HepG2 (cell line): ENCODE results near the gene FOXG1. TPM values are rescaled to one million over a fixed set of nuclear protein-coding genes. Genes with fewer than 3 reads are reported as not detected.

Source experiments
- AGO2 ChIP-seq: fragments of 200-400 bp; formaldehyde crosslinking; optimal IDR thresholded peaks from 2 replicates; pipeline ENCODE3; 2017; ENCODE audit warnings: mild to moderate bottlenecking, low read depth, low read length, moderate library complexity
- ATF1 ChIP-seq: IDR thresholded peaks from 2 replicates; pipeline ENCODE4 v1.6.1; 2016; ENCODE audit warnings: mild to moderate bottlenecking, control low read depth
- ETV5 ChIP-seq: IDR thresholded peaks from 2 replicates; pipeline ENCODE4 v1.6.1; 2018; ENCODE audit warnings: missing biosample characterization, missing genetic modification reagents, inconsistent platforms, borderline replicate concordance
- FOXA1 ChIP-seq, 2 experiments: fragments of 450-650 bp in 1 of 2; sonication (generic) in 1 of 2; formaldehyde crosslinking in 1 of 2; IDR thresholded peaks; 2 replicates each; pipeline versions ENCODE4 v1.4.0 to v1.6.1; 2016 to 2020; ENCODE audit warnings: missing genetic modification reagents in 1 of 2
- FOXC1 ChIP-seq: sonication (generic); formaldehyde crosslinking; IDR thresholded peaks from 2 replicates; pipeline ENCODE4 v1.8.0; 2022; ENCODE audit warnings: mild to moderate bottlenecking, missing genetic modification reagents, borderline replicate concordance
- GATA4 ChIP-seq: sonication (generic); IDR thresholded peaks from 2 replicates; pipeline ENCODE4 v1.6.1; 2016; ENCODE audit warnings: antibody characterized with exemption, low read depth, borderline replicate concordance
- GTF2F1 ChIP-seq: fragments of 150-350 bp; IDR thresholded peaks from 2 replicates; pipeline ENCODE4 v1.6.1; 2014; ENCODE audit warnings: low read length
- HHEX ChIP-seq: IDR thresholded peaks from 2 replicates; pipeline ENCODE4 v1.6.1; 2016; ENCODE audit warnings: control low read depth
- JUNB ChIP-seq: sonication (generic); formaldehyde crosslinking; IDR thresholded peaks from 2 replicates; pipeline ENCODE4 v1.8.0; 2022; ENCODE audit warnings: missing genetic modification reagents, mild to moderate bottlenecking, borderline replicate concordance
- KDM4B ChIP-seq: sonication (generic); formaldehyde crosslinking; IDR thresholded peaks from 2 replicates; pipeline ENCODE4 v1.4.0; 2020; ENCODE audit warnings: missing genetic modification reagents
- NCOR1 ChIP-seq: fragments of 200-600 bp; sonication (generic); IDR thresholded peaks from 2 replicates; pipeline ENCODE4 v1.7.0; 2017; ENCODE audit warnings: antibody characterized with exemption, low read length, borderline replicate concordance
- NONO ChIP-seq, 2 experiments: fragments of 450-650 bp in 1 of 2; sonication (generic) in 1 of 2; formaldehyde crosslinking in 1 of 2; IDR thresholded peaks in 1 of 2; conservative IDR thresholded peaks in 1 of 2; 2 replicates each; pipeline versions ENCODE4 v1.6.1 to v1.8.0; 2017 to 2022; ENCODE audit warnings: mild to moderate bottlenecking in 1 of 2, missing genetic modification reagents in 1 of 2, moderate library complexity in 1 of 2
- PATZ1 ChIP-seq: sonication (generic); formaldehyde crosslinking; IDR thresholded peaks from 2 replicates; pipeline ENCODE4 v1.4.0; 2020; ENCODE audit warnings: missing genetic modification reagents
- SRSF4 ChIP-seq: fragments of 200-400 bp; formaldehyde crosslinking; IDR thresholded peaks from one replicate; pipeline ENCODE4 v1.6.1; 2018; ENCODE audit warnings: mild to moderate bottlenecking, low read depth, low read length, moderate library complexity; ENCODE audit not compliant: poor library complexity, severe bottlenecking
- XRCC5 ChIP-seq: fragments of 200-400 bp; formaldehyde crosslinking; optimal IDR thresholded peaks from 2 replicates; pipeline ENCODE3; 2017; ENCODE audit warnings: mild to moderate bottlenecking, low read length
- ZBTB1 ChIP-seq: sonication (generic); formaldehyde crosslinking; IDR thresholded peaks from 2 replicates; pipeline ENCODE4 v1.4.0; 2020; ENCODE audit warnings: missing genetic modification reagents, borderline replicate concordance
- ZBTB3 ChIP-seq: sonication (generic); formaldehyde crosslinking; IDR thresholded peaks from 2 replicates; pipeline ENCODE4 v1.4.0; 2020; ENCODE audit warnings: low read depth, mild to moderate bottlenecking, moderate library complexity, missing genetic modification reagents, borderline replicate concordance
- ZNF143 ChIP-seq: sonication (generic); formaldehyde crosslinking; IDR thresholded peaks from 2 replicates; pipeline ENCODE4 v1.4.0; 2020; ENCODE audit warnings: missing genetic modification reagents
- ZNF329 ChIP-seq: sonication (generic); formaldehyde crosslinking; IDR thresholded peaks from 2 replicates; pipeline ENCODE4 v1.9.0; 2021; ENCODE audit warnings: low read depth, mild to moderate bottlenecking, missing genetic modification reagents
- ZNF543 ChIP-seq: sonication (generic); formaldehyde crosslinking; IDR thresholded peaks from 2 replicates; pipeline ENCODE4 v1.4.0; 2020; ENCODE audit warnings: mild to moderate bottlenecking, missing genetic modification reagents
- ZNF546 ChIP-seq: sonication (generic); formaldehyde crosslinking; conservative IDR thresholded peaks from 2 replicates; pipeline ENCODE4 v1.8.1; 2023; ENCODE audit warnings: mild to moderate bottlenecking, missing genetic modification reagents
- ZNF570 ChIP-seq: sonication (generic); formaldehyde crosslinking; IDR thresholded peaks from 2 replicates; pipeline ENCODE4 v1.4.0; 2020; ENCODE audit warnings: mild to moderate bottlenecking, missing genetic modification reagents, borderline replicate concordance
- ZNF589 ChIP-seq: sonication (generic); formaldehyde crosslinking; conservative IDR thresholded peaks from 2 replicates; pipeline ENCODE4 v1.8.0; 2022; ENCODE audit warnings: mild to moderate bottlenecking, moderate library complexity, missing genetic modification reagents
- ZNF724P ChIP-seq: sonication (generic); formaldehyde crosslinking; IDR thresholded peaks from 2 replicates; pipeline ENCODE4 v1.8.0; 2022; ENCODE audit warnings: missing genetic modification reagents, borderline replicate concordance
- ZNF772 ChIP-seq: sonication (generic); formaldehyde crosslinking; IDR thresholded peaks from 2 replicates; pipeline ENCODE4 v1.5.0; 2020; ENCODE audit warnings: mild to moderate bottlenecking, missing genetic modification reagents
- ZNF781 ChIP-seq: sonication (generic); formaldehyde crosslinking; IDR thresholded peaks from 2 replicates; pipeline ENCODE4 v1.5.1; 2020; ENCODE audit warnings: borderline replicate concordance, mild to moderate bottlenecking, missing genetic modification reagents; ENCODE audit errors: not compliant biosample characterization
- ZNF878 ChIP-seq: sonication (generic); formaldehyde crosslinking; IDR thresholded peaks from 2 replicates; pipeline ENCODE4 v1.8.1; 2023; ENCODE audit warnings: mild to moderate bottlenecking, missing genetic modification reagents, moderate library complexity
- polyA plus RNA-seq, 8 experiments: library from polyadenylated mRNA; depleted of rRNA in 3 of 8; stranded (reverse) in 7 of 8; unstranded in 1 of 8; fragments of >200 nt; fragmentation: Illumina TruSeq in 4 of 8; extraction: Trizol in 4 of 8; gene quantifications; 2 replicates each; pipeline versions ENCODE4 v1.2.1 to v1.2.3, GENCODE V29; 2011 to 2016; ENCODE audit warnings: low read depth in 4 of 8, missing spikeins in 1 of 8, mixed read lengths in 1 of 8; ENCODE audit not compliant: insufficient read depth in 1 of 8
- total RNA-seq, 5 experiments: library from RNA; depleted of rRNA; stranded (reverse); fragments of >200 nt; fragmentation: Illumina TruSeq; extraction: Trizol; gene quantifications; 2 replicates each; pipeline ENCODE4 v1.2.3, GENCODE V29; 2016; ENCODE audit warnings: low read depth in 1 of 5
- TF ChIP-seq, protein P1 (sequence below): sonication (generic); formaldehyde crosslinking; IDR thresholded peaks from 2 replicates; pipeline ENCODE4 v1.5.0; 2020; ENCODE audit warnings: missing genetic modification reagents, mild to moderate bottlenecking, borderline replicate concordance

The FOXG1 gene
- total and polyA plus RNA-seq, 2 of the 13 experiments (the other 11 are each of a cell fraction or from before 2014, with no cell fraction given): not detected

- TF ChIP-seq ZBTB1 (CRISPR knock-in tag) (no peak), ZNF772 (no peak), NCOR1 (no peak), ZNF570 (CRISPR knock-in tag) (no peak), ZNF543 (no peak), ZNF781 (CRISPR knock-in tag) (no peak), ZNF143 (CRISPR knock-in tag) (no peak), SRSF4 (no peak), ZNF724P (CRISPR knock-in tag) (no peak), HHEX (CRISPR knock-in tag) (no peak), ZNF589 (no peak), NONO (IDR thresholded peaks at IDR 0.05) (peak; percentile 65; the same call in 1 of the 2 replicates), NONO (CRISPR knock-in tag; conservative IDR thresholded peaks at IDR 0.05) (no peak), JUNB (CRISPR knock-in tag) (no peak), ZNF878 (no peak), GTF2F1 (no peak), GATA4 (no peak), FOXC1 (no peak), KDM4B (CRISPR knock-in tag) (no peak), ATF1 (no peak), PATZ1 (CRISPR knock-in tag) (no peak), ZBTB3 (CRISPR knock-in tag) (no peak), FOXA1 (IDR thresholded peaks at IDR 0.05) (peak; percentile 44; the same call in 1 of the 2 replicates), FOXA1 (CRISPR knock-in tag; IDR thresholded peaks at IDR 0.05) (no peak), ZNF546 (CRISPR knock-in tag) (no peak), AGO2 (no peak), XRCC5 (no peak), ZNF329 (CRISPR knock-in tag) (no peak), ETV5 (no peak)
- TF ChIP-seq, protein P1, sequence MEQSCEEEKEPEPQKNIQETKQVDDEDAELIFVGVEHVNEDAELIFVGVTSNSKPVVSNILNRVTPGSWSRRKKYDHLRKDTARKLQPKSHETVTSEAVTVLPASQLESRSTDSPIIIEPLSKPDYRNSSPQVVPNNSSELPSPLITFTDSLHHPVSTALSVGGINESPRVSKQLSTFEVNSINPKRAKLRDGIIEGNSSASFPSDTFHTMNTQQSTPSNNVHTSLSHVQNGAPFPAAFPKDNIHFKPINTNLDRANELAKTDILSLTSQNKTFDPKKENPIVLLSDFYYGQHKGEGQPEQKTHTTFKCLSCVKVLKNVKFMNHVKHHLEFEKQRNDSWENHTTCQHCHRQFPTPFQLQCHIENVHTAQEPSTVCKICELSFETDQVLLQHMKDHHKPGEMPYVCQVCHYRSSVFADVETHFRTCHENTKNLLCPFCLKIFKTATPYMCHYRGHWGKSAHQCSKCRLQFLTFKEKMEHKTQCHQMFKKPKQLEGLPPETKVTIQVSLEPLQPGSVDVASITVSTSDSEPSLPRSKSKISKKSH (CRISPR knock-in tag): no peak
These were observed 10.7 kb upstream of the FOXG1 start (continued) for GRCh38 chr14:28755884-28756268.
